K562 (cell line): Measurements from ENCODE around the gene HPD. TPM values are rescaled to one million over a fixed set of nuclear protein-coding genes. Genes with fewer than 3 reads are reported as not detected.

ENCODE experiments used
- ATAC-seq: fragments of 200-7000 bp; cut with Tn5 transposase; 3 replicates; pipeline ENCODE4 v1.9.1; 2020; ENCODE audit warnings: moderate library complexity
- BruUV-seq: library from RNA; stranded (reverse); fragments of 400-500 nt; replicated peaks from 2 replicates; lab custom pipeline; 2021; lab: Mats Ljungman, UMichigan
- CTCF ChIA-PET: fragments of 300-600 bp; formaldehyde crosslinking; extraction: SDS; loops from one replicate; lab custom pipeline; 2021; ENCODE audit warnings: low intra/inter-chr PET ratio; lab: Yijun Ruan, JAX
- POLR2A ChIA-PET: fragments of 300-600, 350-650 bp; sonication (Branson Sonifier 250); formaldehyde crosslinking; extraction: SDS; loops from one replicate; lab custom pipeline; 2021; ENCODE audit warnings: antibody characterized with exemption, inconsistent platforms; lab: Yijun Ruan, JAX
- DNase-seq, 4 experiments: peaks; one replicate each; pipeline versions ENCODE4 v3.0.0 to v3.0.0-alpha.2; 2011 to 2018; ENCODE audit warnings: low spot score in 3 of 4, mixed read lengths in 3 of 4; ENCODE audit errors: extremely low read depth in 1 of 4
- FAIRE-seq: peaks from 2 replicates; lab custom pipeline; 2011; peaks lifted over from hg19 to GRCh38; lab: Jason Lieb, UNC
- H2AFZ ChIP-seq: 2 replicates; pipeline ENCODE4 v1.6.0; 2011; ENCODE audit warnings: low read depth, low read length, control low read depth, inconsistent platforms
- H3K27ac ChIP-seq: fragments of 200-600 bp; 3 replicates; pipeline ENCODE4 v1.8.0; 2011; ENCODE audit warnings: low read depth, mild to moderate bottlenecking, control low read depth, inconsistent platforms, low read length, moderate library complexity, mixed read lengths; ENCODE audit errors: extremely low read depth
- H3K27me3 ChIP-seq, 2 experiments: fragments of 300-600 bp in 1 of 2; 2 replicates in 1 of 2; 3 replicates in 1 of 2; pipeline versions ENCODE4 v1.6.0 to v1.8.0; 2011; ENCODE audit warnings: inconsistent platforms in 2 of 2, low read length in 2 of 2, mild to moderate bottlenecking in 1 of 2, mixed read lengths in 1 of 2, moderate library complexity in 1 of 2; ENCODE audit not compliant: control insufficient read depth in 2 of 2, insufficient read depth in 2 of 2
- H3K36me3 ChIP-seq: fragments of 300-600 bp; 3 replicates; pipeline ENCODE4 v1.8.0; 2011; ENCODE audit warnings: mild to moderate bottlenecking, low read length, inconsistent platforms; ENCODE audit not compliant: control insufficient read depth, insufficient read depth
- H3K4me1 ChIP-seq, 2 experiments: fragments of 200-600 bp in 1 of 2; replicated peaks in 1 of 2; 2 replicates in 1 of 2; 3 replicates in 1 of 2; pipeline versions ENCODE4 v1.5.1 to v1.8.0; 2011; ENCODE audit warnings: inconsistent platforms in 2 of 2, low read length in 2 of 2, mild to moderate bottlenecking in 1 of 2, mixed read lengths in 1 of 2, moderate library complexity in 1 of 2; ENCODE audit not compliant: control insufficient read depth in 2 of 2, insufficient read depth in 2 of 2
- H3K4me2 ChIP-seq: 2 replicates; pipeline ENCODE4 v1.6.1; 2011; ENCODE audit warnings: low read length, control low read depth, inconsistent platforms, mixed read lengths; ENCODE audit not compliant: insufficient read depth
- H3K4me3 ChIP-seq: fragments of 200-600 bp; sonication (generic), shearing (Covaris generic); 2 replicates; pipeline ENCODE4 v1.5.1; 2016; ENCODE audit warnings: control low read depth, inconsistent platforms
- H3K79me2 ChIP-seq: fragments of 200-600 bp; 3 replicates; pipeline ENCODE4 v1.8.0; 2011; ENCODE audit warnings: low read length, inconsistent platforms; ENCODE audit not compliant: control insufficient read depth, insufficient read depth
- H3K9ac ChIP-seq, 2 experiments: 2 replicates each; pipeline versions ENCODE4 v1.6.0 to v1.6.1; 2011; ENCODE audit warnings: low read depth in 2 of 2, low read length in 2 of 2, control low read depth in 1 of 2, inconsistent platforms in 1 of 2, mild to moderate bottlenecking in 1 of 2, mixed read lengths in 1 of 2; ENCODE audit not compliant: insufficient read depth in 1 of 2
- H3K9me1 ChIP-seq: one replicate; pipeline ENCODE4 v1.6.0; 2011; ENCODE audit warnings: inconsistent platforms, mild to moderate bottlenecking, low read length, moderate library complexity; ENCODE audit not compliant: control insufficient read depth, insufficient read depth
- H3K9me3 ChIP-seq: replicated peaks from 2 replicates; pipeline ENCODE4 v1.5.1; 2011; ENCODE audit warnings: low read depth, low read length, inconsistent platforms; ENCODE audit not compliant: control insufficient read depth, insufficient read depth
- H4K20me1 ChIP-seq: replicated peaks from 2 replicates; pipeline ENCODE4 v1.6.1; 2011; ENCODE audit warnings: low read length, inconsistent platforms, mixed read lengths; ENCODE audit not compliant: control insufficient read depth, insufficient read depth
- ARID1B ChIP-seq: fragments of 450-650 bp; IDR thresholded peaks from 2 replicates; pipeline ENCODE4 v1.6.1; 2016; ENCODE audit warnings: antibody characterized with exemption, mild to moderate bottlenecking, inconsistent platforms
- BCOR ChIP-seq: fragments of 450-650 bp; IDR thresholded peaks from 2 replicates; pipeline ENCODE4 v1.6.1; 2016
- FIP1L1 ChIP-seq: fragments of 200-400 bp; formaldehyde crosslinking; IDR thresholded peaks from 2 replicates; pipeline ENCODE4 v1.6.1; 2018; ENCODE audit warnings: mild to moderate bottlenecking, low read depth, low read length; ENCODE audit not compliant: poor library complexity, severe bottlenecking
- HDAC2 ChIP-seq: fragments of 450-650 bp; IDR thresholded peaks from 2 replicates; pipeline ENCODE4 v1.6.1; 2016; ENCODE audit warnings: mild to moderate bottlenecking
- NR3C1 ChIP-seq: sonication (generic); formaldehyde crosslinking; IDR thresholded peaks from 2 replicates; pipeline ENCODE4 v1.8.1; 2022; ENCODE audit warnings: missing genetic modification reagents
- POLR2G ChIP-seq: fragments of 200-400 bp; formaldehyde crosslinking; IDR thresholded peaks from 2 replicates; pipeline ENCODE4 v1.6.1; 2017; ENCODE audit warnings: low read depth, mild to moderate bottlenecking, antibody characterized with exemption, low read length, moderate library complexity
- SIN3A ChIP-seq, 2 experiments: fragments of 150-350 bp in 1 of 2; IDR thresholded peaks; 2 replicates each; pipeline ENCODE4 v1.6.1; 2011 to 2016; ENCODE audit warnings: borderline replicate concordance in 2 of 2, low read depth in 2 of 2, low read length in 2 of 2, mild to moderate bottlenecking in 2 of 2, moderate library complexity in 2 of 2; ENCODE audit not compliant: control insufficient read depth in 1 of 2
- SP1 ChIP-seq: sonication (generic); formaldehyde crosslinking; IDR thresholded peaks from 2 replicates; pipeline ENCODE4 v1.8.1; 2022; ENCODE audit warnings: mild to moderate bottlenecking, missing genetic modification reagents
- TGIF2 ChIP-seq: sonication (generic); formaldehyde crosslinking; IDR thresholded peaks from 2 replicates; pipeline ENCODE4 v1.8.1; 2022; ENCODE audit warnings: mild to moderate bottlenecking, missing genetic modification reagents, moderate library complexity
- WGBS: fragments of 100-300 bp; shearing (Covaris generic); methylation state at CpG from one replicate; pipeline ENCODE4 v1.1.6; 2016; ENCODE audit warnings: low coverage, mixed read lengths; ENCODE audit not compliant: insufficient coverage; ENCODE audit errors: missing lambda C conversion rate; 5-methylcytosine and 5-hydroxymethylcytosine counted together
- in situ Hi-C: fragments of 300-500 bp; cut with MboI; formaldehyde crosslinking; loops from 4 replicates; pipeline ENCODE4 v1.15.0; 2018; ENCODE audit warnings: inconsistent platforms, mixed read lengths
- intact Hi-C: fragments of 100-400 bp; cut with micrococcal nuclease; formaldehyde crosslinking; loops from 2 replicates; pipeline ENCODE4 v1.14.2; 2022
- polyA plus RNA-seq, 8 experiments: library from polyadenylated mRNA; depleted of rRNA in 4 of 8; stranded (reverse) in 5 of 8; unstranded in 3 of 8; fragments of >200 nt; fragmentation: Nextera tagmentation in 2 of 8; fragmentation: Illumina TruSeq in 1 of 8; extraction: Ambion mirVana in 2 of 8; extraction: Trizol in 1 of 8; gene quantifications; 2 replicates each; pipeline versions ENCODE4 v1.2.1 to v1.2.3, GENCODE V29; 2011 to 2014; ENCODE audit warnings: inconsistent platforms in 1 of 8, missing spikeins in 1 of 8
- total RNA-seq, 7 experiments: library from RNA; depleted of rRNA in 6 of 7; stranded (reverse); fragments of >200 nt in 6 of 7; fragmentation: Illumina TruSeq in 2 of 7; extraction: Trizol in 2 of 7; gene quantifications; 2 replicates each; pipeline versions ENCODE4 v1.2.1 to v1.2.3, GENCODE V29; 2011 to 2021; ENCODE audit warnings: low replicate concordance in 1 of 7
- TF ChIP-seq, protein P1 (sequence below): fragments of 450-650 bp; formaldehyde crosslinking; IDR thresholded peaks from 2 replicates; pipeline ENCODE4 v1.4.0; 2020; ENCODE audit warnings: mild to moderate bottlenecking, moderate library complexity
- TF ChIP-seq, protein P2 (sequence below): fragments of 450-650 bp; IDR thresholded peaks from 2 replicates; pipeline ENCODE4 v1.6.1; 2016
- TF ChIP-seq, protein P3 (sequence below): fragments of 450-650 bp; IDR thresholded peaks from 2 replicates; pipeline ENCODE4 v1.6.1; 2017; ENCODE audit warnings: antibody characterized with exemption
- TF ChIP-seq, protein P4 (sequence below): sonication (generic); formaldehyde crosslinking; IDR thresholded peaks from 2 replicates; pipeline ENCODE4 v1.8.1; 2023; ENCODE audit warnings: mild to moderate bottlenecking, missing genetic modification reagents

Gene HPD
- total and polyA plus RNA-seq, 9 of the 15 experiments (the other 6 are each of a cell fraction or from before 2014, with no cell fraction given) = 0.06 to 0.29 (median 0.07) TPM; not detected in 4

DNA sequence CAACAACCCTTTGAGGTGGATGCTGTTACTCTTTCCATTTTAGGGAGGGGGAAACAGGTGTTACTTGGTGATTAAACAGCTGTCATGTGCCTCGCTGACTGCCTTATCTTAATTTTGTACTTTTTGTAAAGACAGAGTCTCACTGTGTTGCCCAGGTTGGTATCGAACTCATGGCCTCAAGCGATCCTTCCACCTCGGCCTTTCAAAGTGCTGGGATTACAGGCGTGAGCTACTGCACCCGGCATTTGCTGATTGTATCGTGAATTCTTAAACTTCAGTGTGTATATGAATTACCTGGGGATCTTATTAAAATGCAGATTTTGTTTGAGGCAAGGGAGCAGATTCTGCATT lies 30.6 kb upstream of the HPD start (continued):
- TF ChIP-seq, protein P1, sequence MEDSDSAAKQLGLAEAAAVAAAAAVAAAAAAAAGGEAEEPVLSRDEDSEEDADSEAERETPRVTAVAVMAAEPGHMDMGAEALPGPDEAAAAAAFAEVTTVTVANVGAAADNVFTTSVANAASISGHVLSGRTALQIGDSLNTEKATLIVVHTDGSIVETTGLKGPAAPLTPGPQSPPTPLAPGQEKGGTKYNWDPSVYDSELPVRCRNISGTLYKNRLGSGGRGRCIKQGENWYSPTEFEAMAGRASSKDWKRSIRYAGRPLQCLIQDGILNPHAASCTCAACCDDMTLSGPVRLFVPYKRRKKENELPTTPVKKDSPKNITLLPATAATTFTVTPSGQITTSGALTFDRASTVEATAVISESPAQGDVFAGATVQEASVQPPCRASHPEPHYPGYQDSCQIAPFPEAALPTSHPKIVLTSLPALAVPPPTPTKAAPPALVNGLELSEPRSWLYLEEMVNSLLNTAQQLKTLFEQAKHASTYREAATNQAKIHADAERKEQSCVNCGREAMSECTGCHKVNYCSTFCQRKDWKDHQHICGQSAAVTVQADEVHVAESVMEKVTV = no peak
- TF ChIP-seq ARID1B = 0 out of 2 replicates have a peak, but pooled peaks have one; percentile 43

DNA sequence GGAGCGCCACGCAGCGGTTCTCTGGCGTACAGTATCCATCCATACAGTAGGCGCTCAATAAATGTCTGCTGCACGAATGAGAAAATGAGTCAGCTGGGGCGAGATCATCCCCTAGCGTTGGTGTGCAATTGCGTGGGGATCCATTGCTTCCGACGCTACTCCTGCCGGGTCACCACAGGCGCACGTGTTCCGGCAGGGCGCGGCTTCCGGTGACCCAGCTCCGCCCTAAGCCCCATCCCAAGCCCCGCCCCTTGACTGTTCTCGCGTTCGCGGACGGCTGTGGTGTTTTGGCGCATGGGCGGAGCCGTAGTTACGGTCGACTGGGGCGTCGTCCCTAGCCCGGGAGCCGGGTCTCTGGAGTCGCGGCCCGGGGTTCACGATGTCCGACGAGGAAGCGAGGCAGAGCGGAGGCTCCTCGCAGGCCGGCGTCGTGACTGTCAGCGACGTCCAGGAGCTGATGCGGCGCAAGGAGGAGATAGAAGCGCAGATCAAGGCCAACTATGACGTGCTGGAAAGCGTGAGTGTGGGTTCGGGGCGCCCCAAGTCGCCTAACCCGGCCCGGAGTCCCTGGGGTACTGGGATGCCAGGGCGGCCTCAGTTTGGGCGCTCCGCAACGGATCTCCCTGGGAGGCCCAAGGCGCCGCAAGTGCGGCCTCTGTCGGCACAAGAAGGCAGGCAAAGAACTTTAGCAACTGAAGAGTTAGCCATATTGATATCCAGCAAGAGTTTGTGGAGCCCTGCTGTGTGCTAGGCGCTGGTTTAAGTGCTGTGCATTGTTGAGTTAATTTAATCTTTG lies 30.0 kb upstream of the HPD start, which contains the start of gene PSMD9:
Gene PSMD9 (plus strand): TSS at position 313 of the 796 bp plus-strand sequence. CDS start 67 bp downstream, at position 380.
- Histone ChIP-seq H3K4me2 (peak within 1 kb of the TSS; percentile 83), H3K27ac (peak within 1 kb of the TSS; percentile 92), H2AFZ (peak within 1 kb of the TSS; percentile 88), H3K36me3 (peaks cover 13% of the 10 kb centered on the region; the same call in 2 of the 3 replicates), H3K9ac (peak within 1 kb of the TSS; percentile 88 to 93), H3K4me3 (peak within 1 kb of the TSS; percentile 74), H3K9me3 (no peaks in the 10 kb centered on the region), H4K20me1 (no peaks in the 10 kb centered on the region), H3K79me2 (peaks cover 42% of the 10 kb centered on the region), H3K9me1 (no peaks in the 10 kb centered on the region), H3K4me1 (peaks cover 25 to 28% of the 10 kb centered on the region in 2 experiments), H3K27me3 (no peaks in the 10 kb centered on the region)
- ChIA-PET POLR2A (interaction anchor here (0.5 to 2.4 kb wide), 9 partner anchors 10 to 177 kb away, joined by 3 to 16 read pairs (median 4); no protein-coding TSS in a partner anchor), CTCF (interaction anchor here (0.6 to 3.7 kb wide), 8 partner anchors 49 to 398 kb away, joined by 3 to 50 read pairs (median 5); partner anchors contain the start of gene RHOF)
- in situ Hi-C loops (loop anchor here (5.0 kb wide), 2 partner anchors 91 to 186 kb away; no protein-coding TSS in a partner anchor), intact Hi-C loops (loop anchor here (1.0 to 5.0 kb wide), 5 partner anchors 49 to 191 kb away; no protein-coding TSS in a partner anchor)
- peak; percentile 93 for ATAC-seq
- DNase-seq = peak; percentile 96 to 99 (median 97)
- peak; percentile 97 for FAIRE-seq
- WGBS = under 1% methylated on average over 67 of the region's 67 CpGs
- TSS peak; percentile 81 for BruUV-seq
- TF ChIP-seq POLR2G = peak; percentile 99
- TF ChIP-seq, protein P2, sequence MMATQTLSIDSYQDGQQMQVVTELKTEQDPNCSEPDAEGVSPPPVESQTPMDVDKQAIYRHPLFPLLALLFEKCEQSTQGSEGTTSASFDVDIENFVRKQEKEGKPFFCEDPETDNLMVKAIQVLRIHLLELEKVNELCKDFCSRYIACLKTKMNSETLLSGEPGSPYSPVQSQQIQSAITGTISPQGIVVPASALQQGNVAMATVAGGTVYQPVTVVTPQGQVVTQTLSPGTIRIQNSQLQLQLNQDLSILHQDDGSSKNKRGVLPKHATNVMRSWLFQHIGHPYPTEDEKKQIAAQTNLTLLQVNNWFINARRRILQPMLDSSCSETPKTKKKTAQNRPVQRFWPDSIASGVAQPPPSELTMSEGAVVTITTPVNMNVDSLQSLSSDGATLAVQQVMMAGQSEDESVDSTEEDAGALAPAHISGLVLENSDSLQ = peak; percentile 49; the same call in 1 of the 2 replicates
- 0 out of 2 replicates have a peak, but pooled peaks have one; percentile 60 for TF ChIP-seq TGIF2
- TF ChIP-seq, protein P3, sequence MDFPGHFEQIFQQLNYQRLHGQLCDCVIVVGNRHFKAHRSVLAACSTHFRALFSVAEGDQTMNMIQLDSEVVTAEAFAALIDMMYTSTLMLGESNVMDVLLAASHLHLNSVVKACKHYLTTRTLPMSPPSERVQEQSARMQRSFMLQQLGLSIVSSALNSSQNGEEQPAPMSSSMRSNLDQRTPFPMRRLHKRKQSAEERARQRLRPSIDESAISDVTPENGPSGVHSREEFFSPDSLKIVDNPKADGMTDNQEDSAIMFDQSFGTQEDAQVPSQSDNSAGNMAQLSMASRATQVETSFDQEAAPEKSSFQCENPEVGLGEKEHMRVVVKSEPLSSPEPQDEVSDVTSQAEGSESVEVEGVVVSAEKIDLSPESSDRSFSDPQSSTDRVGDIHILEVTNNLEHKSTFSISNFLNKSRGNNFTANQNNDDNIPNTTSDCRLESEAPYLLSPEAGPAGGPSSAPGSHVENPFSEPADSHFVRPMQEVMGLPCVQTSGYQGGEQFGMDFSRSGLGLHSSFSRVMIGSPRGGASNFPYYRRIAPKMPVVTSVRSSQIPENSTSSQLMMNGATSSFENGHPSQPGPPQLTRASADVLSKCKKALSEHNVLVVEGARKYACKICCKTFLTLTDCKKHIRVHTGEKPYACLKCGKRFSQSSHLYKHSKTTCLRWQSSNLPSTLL = no peak
- peak; percentile 58 for TF ChIP-seq FIP1L1
- TF ChIP-seq NR3C1 (CRISPR knock-in tag) = no peak
- TF ChIP-seq SP1 = peak; percentile 98
- peak; percentile 94 for TF ChIP-seq HDAC2
- TF ChIP-seq, protein P4, sequence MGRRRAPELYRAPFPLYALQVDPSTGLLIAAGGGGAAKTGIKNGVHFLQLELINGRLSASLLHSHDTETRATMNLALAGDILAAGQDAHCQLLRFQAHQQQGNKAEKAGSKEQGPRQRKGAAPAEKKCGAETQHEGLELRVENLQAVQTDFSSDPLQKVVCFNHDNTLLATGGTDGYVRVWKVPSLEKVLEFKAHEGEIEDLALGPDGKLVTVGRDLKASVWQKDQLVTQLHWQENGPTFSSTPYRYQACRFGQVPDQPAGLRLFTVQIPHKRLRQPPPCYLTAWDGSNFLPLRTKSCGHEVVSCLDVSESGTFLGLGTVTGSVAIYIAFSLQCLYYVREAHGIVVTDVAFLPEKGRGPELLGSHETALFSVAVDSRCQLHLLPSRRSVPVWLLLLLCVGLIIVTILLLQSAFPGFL (CRISPR knock-in tag) = peak; percentile 95; the same call in 1 of the 2 replicates
- TF ChIP-seq BCOR = peak; percentile 84
- TF ChIP-seq SIN3A (IDR thresholded peaks at IDR 0.05; ENCODE audit: borderline replicate concordance in 2 of 2, control insufficient read depth in 1 of 2, low read depth in 2 of 2, low read length in 2 of 2) = peak in 1 of 2 experiments; percentile 78; a peak in 1 of 4 replicates
